Measurements from ENCODE around the gene PALS2.

Gene PALS2

DNA sequence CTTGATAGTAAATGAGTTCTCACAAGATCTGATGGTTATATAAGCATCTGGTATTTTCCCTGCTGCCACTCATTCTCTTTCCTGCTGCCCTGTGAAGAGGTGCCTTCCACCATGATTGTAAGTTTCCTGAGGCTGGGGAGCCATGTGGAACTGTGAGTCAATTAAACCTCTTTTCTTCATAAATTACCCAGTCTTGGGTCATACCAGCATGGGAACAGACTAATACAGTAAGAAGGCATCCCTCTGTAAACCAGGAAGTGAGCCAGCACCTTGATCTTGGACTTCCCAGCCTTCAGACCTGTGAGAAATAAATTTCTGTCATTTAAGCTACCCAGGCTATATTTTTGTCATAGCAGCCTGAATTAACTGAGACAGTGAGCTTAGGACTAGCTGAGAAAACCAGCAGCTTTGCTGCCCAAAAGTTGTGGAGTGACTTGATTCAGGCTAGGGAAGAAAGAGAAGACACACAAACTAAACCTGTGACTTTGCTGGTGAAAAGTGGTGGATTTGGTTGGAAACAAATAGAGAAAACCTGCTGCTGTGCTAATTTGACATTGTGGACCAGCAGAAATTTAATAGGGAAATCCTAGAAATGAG, 29.7 kb downstream of the PALS2 start:
- DNase-seq (ENCODE audit: low read depth in 2 of 2) = no peak
- TF ChIP-seq, protein P1, sequence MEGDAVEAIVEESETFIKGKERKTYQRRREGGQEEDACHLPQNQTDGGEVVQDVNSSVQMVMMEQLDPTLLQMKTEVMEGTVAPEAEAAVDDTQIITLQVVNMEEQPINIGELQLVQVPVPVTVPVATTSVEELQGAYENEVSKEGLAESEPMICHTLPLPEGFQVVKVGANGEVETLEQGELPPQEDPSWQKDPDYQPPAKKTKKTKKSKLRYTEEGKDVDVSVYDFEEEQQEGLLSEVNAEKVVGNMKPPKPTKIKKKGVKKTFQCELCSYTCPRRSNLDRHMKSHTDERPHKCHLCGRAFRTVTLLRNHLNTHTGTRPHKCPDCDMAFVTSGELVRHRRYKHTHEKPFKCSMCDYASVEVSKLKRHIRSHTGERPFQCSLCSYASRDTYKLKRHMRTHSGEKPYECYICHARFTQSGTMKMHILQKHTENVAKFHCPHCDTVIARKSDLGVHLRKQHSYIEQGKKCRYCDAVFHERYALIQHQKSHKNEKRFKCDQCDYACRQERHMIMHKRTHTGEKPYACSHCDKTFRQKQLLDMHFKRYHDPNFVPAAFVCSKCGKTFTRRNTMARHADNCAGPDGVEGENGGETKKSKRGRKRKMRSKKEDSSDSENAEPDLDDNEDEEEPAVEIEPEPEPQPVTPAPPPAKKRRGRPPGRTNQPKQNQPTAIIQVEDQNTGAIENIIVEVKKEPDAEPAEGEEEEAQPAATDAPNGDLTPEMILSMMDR (IDR thresholded peaks at IDR 0.05; ENCODE audit: low read depth, low read length) = no peak

DNA sequence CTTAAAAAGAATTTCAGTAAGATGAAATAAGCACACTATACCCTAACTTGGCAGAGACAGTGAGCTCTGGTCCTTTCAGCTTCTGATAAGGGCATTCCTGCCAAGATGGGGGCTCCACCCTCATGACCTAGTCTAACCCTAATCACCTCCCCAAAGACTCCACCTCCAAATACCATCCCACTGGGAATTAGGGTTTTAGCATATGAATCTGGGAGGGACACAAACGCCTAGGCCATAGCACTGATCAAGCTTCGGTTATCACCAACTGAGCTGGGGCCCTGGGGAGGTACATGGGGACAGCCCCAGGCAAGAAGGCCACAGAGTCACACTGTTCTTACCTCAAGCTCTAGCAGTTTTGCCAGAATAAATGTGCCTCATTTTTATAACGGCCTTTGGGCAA, 31.4 kb downstream of the PALS2 start:
- TF ChIP-seq, protein P1 (IDR thresholded peaks at IDR 0.05; ENCODE audit: low read depth, low read length) = no peak

More for the DNA sequence above, 29.7 kb downstream of the PALS2 start:
- no peak overlapping the region for H3K4me3 ChIP-seq (replicated peaks in 1 of 2; ENCODE audit: low read depth in 2 of 2, low read length in 2 of 2)

DNA sequence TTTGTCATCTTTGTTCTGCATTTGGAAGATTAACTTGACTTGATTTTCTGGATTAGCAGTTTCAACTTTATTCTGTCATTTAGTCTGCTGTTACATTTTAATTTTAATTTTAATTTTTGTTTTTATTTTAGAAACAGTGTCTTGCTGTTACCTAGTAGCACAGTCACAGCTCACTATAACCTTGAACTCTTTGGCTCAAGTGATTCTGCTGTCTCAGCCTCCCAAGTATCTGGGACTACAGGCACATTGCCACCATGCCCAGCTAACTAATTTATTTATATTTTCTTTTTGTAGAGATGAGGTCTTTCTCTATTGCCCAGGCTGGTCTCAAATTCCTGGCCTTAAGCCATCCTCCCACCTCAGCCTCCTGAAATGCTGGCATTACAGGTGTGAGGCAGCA, 35.3 kb downstream of the PALS2 start:
- H3K4me3 ChIP-seq (replicated peaks in 1 of 2; ENCODE audit: low read depth in 2 of 2, low read length in 2 of 2) = no peak overlapping the region
- TF ChIP-seq, protein P1 (IDR thresholded peaks at IDR 0.05; ENCODE audit: low read depth, low read length) = no peak
- DNase-seq (ENCODE audit: low read depth in 2 of 2) = no peak

More for the DNA sequence above, 31.4 kb downstream of the PALS2 start:
- H3K4me3 ChIP-seq (replicated peaks in 1 of 2; ENCODE audit: low read depth in 2 of 2, low read length in 2 of 2) = no peak overlapping the region
- DNase-seq (ENCODE audit: low read depth in 2 of 2) = no peak

DNA sequence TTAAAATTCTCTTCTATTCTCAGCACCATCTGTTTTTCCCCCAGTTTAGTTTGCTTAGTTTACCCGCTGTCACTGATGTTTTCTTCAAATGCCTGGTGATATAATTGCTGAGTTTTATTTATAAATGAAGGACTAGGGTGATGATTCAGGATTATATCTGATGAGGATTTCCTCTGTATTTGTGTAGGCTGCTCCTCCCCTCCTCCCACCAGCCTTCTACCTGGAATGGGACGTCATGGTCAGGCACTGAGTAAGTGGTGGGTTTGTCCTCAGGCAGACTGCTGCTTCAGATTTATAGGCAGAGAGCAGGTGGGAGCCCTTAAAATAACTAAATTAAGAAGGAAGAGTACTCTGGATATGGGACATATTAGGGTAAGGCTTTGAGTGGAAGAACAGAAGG, 35.8 kb downstream of the PALS2 start:
- TF ChIP-seq, protein P1 (IDR thresholded peaks at IDR 0.05; ENCODE audit: low read depth, low read length) = no peak
- peak; percentile 6 to 29 for DNase-seq (ENCODE audit: low read depth in 2 of 2)
- no peak overlapping the region for H3K4me3 ChIP-seq (replicated peaks in 1 of 2; ENCODE audit: low read depth in 2 of 2, low read length in 2 of 2)

DNA sequence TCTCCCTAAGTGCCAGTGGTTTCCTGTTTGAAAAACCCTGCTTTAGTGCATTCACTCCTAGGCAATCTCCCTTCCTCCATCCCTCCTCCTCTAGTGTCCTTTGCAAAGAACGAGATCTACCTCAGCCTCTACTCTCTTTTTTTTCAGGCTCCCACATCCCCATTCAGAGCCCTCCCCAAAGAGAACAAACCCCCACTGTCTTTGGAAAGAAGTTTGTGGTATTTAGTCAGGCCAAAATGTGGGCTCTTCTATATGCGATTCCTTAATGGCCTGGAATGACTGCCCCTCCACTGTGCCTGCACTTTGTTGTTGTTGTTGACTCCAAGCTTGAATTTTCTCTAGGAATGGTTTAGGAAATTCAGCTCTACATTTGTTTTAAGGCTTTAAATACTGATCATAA, 36.3 kb downstream of the PALS2 start:
- DNase-seq (ENCODE audit: low read depth in 2 of 2) = no peak
- no peak overlapping the region for H3K4me3 ChIP-seq (replicated peaks in 1 of 2; ENCODE audit: low read depth in 2 of 2, low read length in 2 of 2)
- TF ChIP-seq, protein P1 (IDR thresholded peaks at IDR 0.05; ENCODE audit: low read depth, low read length) = no peak

DNA sequence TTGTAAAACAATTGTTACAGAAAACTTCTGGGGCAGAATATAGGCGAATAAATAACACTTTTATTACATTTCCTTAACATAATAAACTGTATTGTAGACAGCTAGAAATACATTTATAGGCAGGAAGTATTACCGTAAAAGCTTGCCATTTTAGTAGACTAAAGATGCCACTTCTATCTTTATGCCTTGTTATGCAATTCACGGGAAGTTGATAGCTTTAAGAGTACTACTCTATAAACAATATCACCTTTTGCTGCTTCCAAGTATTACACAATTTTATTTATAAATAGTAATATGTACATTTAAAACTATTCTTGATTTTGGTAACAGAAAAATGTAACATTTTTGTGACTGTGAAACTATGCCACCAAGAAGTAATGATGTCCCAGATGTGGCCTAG, 37.9 kb downstream of the PALS2 start:
- TF ChIP-seq, protein P1 (IDR thresholded peaks at IDR 0.05; ENCODE audit: low read depth, low read length) = no peak
- no peak for DNase-seq (ENCODE audit: low read depth in 2 of 2)
- H3K4me3 ChIP-seq (replicated peaks in 1 of 2; ENCODE audit: low read depth in 2 of 2, low read length in 2 of 2) = no peak overlapping the region
